Trophoblast cell (in vitro differentiated cells and primary cell): ENCODE results near the gene PPP1R14D.

Experiments
- DNase-seq, 2 donors: peaks; one replicate each; pipeline ENCODE4 v3.0.0-alpha.2; 2016
- H2AFZ ChIP-seq: 2 replicates; pipeline ENCODE4 v1.6.1; 2013; ENCODE audit warnings: low read length, moderate library complexity, mild to moderate bottlenecking; ENCODE audit not compliant: insufficient read depth, poor library complexity
- H2AK5ac ChIP-seq: 2 replicates; pipeline ENCODE4 v1.6.1; 2013; ENCODE audit warnings: mild to moderate bottlenecking, low read length
- H2BK120ac ChIP-seq: 2 replicates; pipeline ENCODE4 v1.6.1; 2013; ENCODE audit warnings: low read length, mild to moderate bottlenecking, moderate library complexity; ENCODE audit not compliant: insufficient read depth, poor library complexity
- H2BK12ac ChIP-seq: 2 replicates; pipeline ENCODE4 v1.6.1; 2013; ENCODE audit warnings: mild to moderate bottlenecking, low read length, moderate library complexity
- H2BK5ac ChIP-seq: 2 replicates; pipeline ENCODE4 v1.6.1; 2013; ENCODE audit warnings: low read length, low read depth, moderate library complexity, mild to moderate bottlenecking; ENCODE audit not compliant: poor library complexity
- H3K14ac ChIP-seq: 2 replicates; pipeline ENCODE4 v1.6.1; 2013; ENCODE audit warnings: mild to moderate bottlenecking, low read length
- H3K18ac ChIP-seq: 2 replicates; pipeline ENCODE4 v1.6.1; 2013; ENCODE audit warnings: mild to moderate bottlenecking, low read length
- H3K23ac ChIP-seq: 2 replicates; pipeline ENCODE4 v1.6.1; 2013; ENCODE audit warnings: low read length
- H3K27ac ChIP-seq: 2 replicates; pipeline ENCODE4 v1.5.1; 2013; ENCODE audit warnings: low read depth, mild to moderate bottlenecking, inconsistent platforms, low read length, moderate library complexity
- H3K27me3 ChIP-seq: 2 replicates; pipeline ENCODE4 v1.6.1; 2013; ENCODE audit warnings: inconsistent platforms, mild to moderate bottlenecking, low read length, moderate library complexity; ENCODE audit not compliant: insufficient read depth
- H3K36me3 ChIP-seq, 2 experiments: 1 replicate in 1 of 2; 2 replicates in 1 of 2; pipeline ENCODE4 v1.6.1; 2013; ENCODE audit warnings: low read length in 2 of 2, mild to moderate bottlenecking in 2 of 2, moderate library complexity in 1 of 2; ENCODE audit not compliant: insufficient read depth in 2 of 2, control insufficient read depth in 1 of 2
- H3K4ac ChIP-seq: 2 replicates; pipeline ENCODE4 v1.6.1; 2013; ENCODE audit warnings: low read depth, mild to moderate bottlenecking, low read length, moderate library complexity
- H3K4me1 ChIP-seq, 2 experiments: 1 replicate in 1 of 2; 2 replicates in 1 of 2; pipeline ENCODE4 v1.6.1; 2013; ENCODE audit warnings: low read length in 2 of 2, mild to moderate bottlenecking in 2 of 2, moderate library complexity in 1 of 2; ENCODE audit not compliant: insufficient read depth in 2 of 2, control insufficient read depth in 1 of 2
- H3K4me2 ChIP-seq: 2 replicates; pipeline ENCODE4 v1.6.1; 2013; ENCODE audit warnings: inconsistent platforms, mild to moderate bottlenecking, low read length, moderate library complexity
- H3K4me3 ChIP-seq: 2 replicates; pipeline ENCODE4 v1.5.1; 2013; ENCODE audit warnings: mild to moderate bottlenecking, low read depth, low read length, inconsistent platforms
- H3K79me1 ChIP-seq: one replicate; pipeline ENCODE4 v1.6.1; 2013; ENCODE audit warnings: low read length
- H3K79me2 ChIP-seq: 2 replicates; pipeline ENCODE4 v1.6.1; 2013; ENCODE audit warnings: low read length, mild to moderate bottlenecking; ENCODE audit not compliant: control insufficient read depth, insufficient read depth, poor library complexity
- H3K9ac ChIP-seq: 2 replicates; pipeline ENCODE4 v1.6.1; 2013; ENCODE audit warnings: mild to moderate bottlenecking, low read length
- H3K9me3 ChIP-seq: 2 replicates; pipeline ENCODE4 v1.6.1; 2013; ENCODE audit warnings: low read depth, mild to moderate bottlenecking, control low read depth, inconsistent platforms, low read length; ENCODE audit not compliant: insufficient read depth
- H4K12ac ChIP-seq: 2 replicates; pipeline ENCODE4 v1.6.1; 2013; ENCODE audit warnings: low read depth, mild to moderate bottlenecking, low read length, moderate library complexity
- H4K8ac ChIP-seq: 2 replicates; pipeline ENCODE4 v1.6.1; 2013; ENCODE audit warnings: low read depth, mild to moderate bottlenecking, low read length, moderate library complexity
- H4K91ac ChIP-seq: one replicate; pipeline ENCODE4 v1.6.1; 2013; ENCODE audit warnings: low read depth, mild to moderate bottlenecking, low read length, moderate library complexity
- WGBS: extraction: QIAGEN DNeasy Blood & Tissue Kit; methylation state at CpG from one replicate; pipeline ENCODE4 v1.1.7; 2013; ENCODE audit warnings: missing lambda C conversion rate; ENCODE audit not compliant: insufficient read length, insufficient coverage; ENCODE audit errors: extremely low coverage; 5-methylcytosine and 5-hydroxymethylcytosine counted together

PPP1R14D gene

GRCh38 chr15:40787344-40787841 is 41.1 kb downstream of the PPP1R14D start:
- H3K9ac ChIP-seq: no peak overlapping the region
- no peak overlapping the region for H3K14ac ChIP-seq
- H3K4ac ChIP-seq: no peak overlapping the region
- DNase-seq: peak; percentile 48 to 56
- no peak overlapping the region for H2BK5ac ChIP-seq
- no peak overlapping the region for H4K12ac ChIP-seq
- H3K23ac ChIP-seq: no peak overlapping the region
- peaks cover 0 to 4% of the 10 kb centered on the region in 2 experiments for H3K36me3 ChIP-seq
- H2BK120ac ChIP-seq: no peak overlapping the region
- no peak overlapping the region for H4K8ac ChIP-seq
- H3K4me1 ChIP-seq: peaks cover 15 to 17% of the 10 kb centered on the region in 2 experiments
- no peaks in the 10 kb centered on the region for H3K79me2 ChIP-seq
- H2AFZ ChIP-seq: no peak overlapping the region
- H2BK12ac ChIP-seq: no peak overlapping the region
- H2AK5ac ChIP-seq: no peak overlapping the region
- no peaks in the 10 kb centered on the region for H3K79me1 ChIP-seq
- WGBS: no CpG with 5 or more reads among the region's 4 CpGs
- H3K18ac ChIP-seq: no peak overlapping the region
- peak overlapping the region; percentile 30 for H3K4me2 ChIP-seq
- no peak overlapping the region for H4K91ac ChIP-seq
- H3K9me3 ChIP-seq: no peaks in the 10 kb centered on the region
- H3K4me3 ChIP-seq: no peak overlapping the region
- H3K27ac ChIP-seq: no peak overlapping the region
- H3K27me3 ChIP-seq: no peaks in the 10 kb centered on the region

DNA sequence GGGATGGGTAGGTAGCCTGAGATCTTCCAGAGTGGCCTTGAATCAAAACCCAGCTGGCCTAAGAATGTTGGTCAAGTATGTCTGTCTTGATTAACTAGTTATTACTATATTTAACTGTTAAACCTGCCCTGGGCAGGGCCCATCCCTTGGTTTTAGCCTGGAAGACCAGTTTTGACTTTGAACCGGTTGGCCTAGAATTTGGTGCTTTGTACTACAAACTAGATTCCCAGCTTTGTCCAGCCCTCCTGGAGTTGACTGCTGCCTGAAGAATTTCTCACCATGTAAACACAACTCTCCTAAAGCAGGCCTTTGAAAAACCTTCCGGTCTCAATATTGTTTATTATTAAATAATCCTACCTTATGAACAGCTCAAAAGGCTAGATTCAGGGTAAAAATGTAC is 42.7 kb downstream of the PPP1R14D start:
- Histone ChIP-seq H4K8ac (no peak overlapping the region), H3K4me1 (peaks cover 15 to 17% of the 10 kb centered on the region in 2 experiments), H3K9ac (no peak overlapping the region), H3K79me1 (no peaks in the 10 kb centered on the region), H3K23ac (no peak overlapping the region), H3K18ac (no peak overlapping the region), H3K36me3 (no peaks in the 10 kb centered on the region), H2AFZ (no peak overlapping the region), H3K79me2 (no peaks in the 10 kb centered on the region), H2AK5ac (no peak overlapping the region), H3K4ac (no peak overlapping the region), H2BK12ac (no peak overlapping the region), H3K14ac (no peak overlapping the region), H3K4me2 (no peak overlapping the region), H3K9me3 (no peaks in the 10 kb centered on the region), H3K27ac (no peak overlapping the region), H2BK120ac (no peak overlapping the region), H4K12ac (no peak overlapping the region), H2BK5ac (no peak overlapping the region), H3K27me3 (no peaks in the 10 kb centered on the region), H3K4me3 (no peak overlapping the region), H4K91ac (no peak overlapping the region)
- no CpG with 5 or more reads among the region's 2 CpGs for WGBS
- DNase-seq: peak in 1 of 2 donors; percentile 44

DNA sequence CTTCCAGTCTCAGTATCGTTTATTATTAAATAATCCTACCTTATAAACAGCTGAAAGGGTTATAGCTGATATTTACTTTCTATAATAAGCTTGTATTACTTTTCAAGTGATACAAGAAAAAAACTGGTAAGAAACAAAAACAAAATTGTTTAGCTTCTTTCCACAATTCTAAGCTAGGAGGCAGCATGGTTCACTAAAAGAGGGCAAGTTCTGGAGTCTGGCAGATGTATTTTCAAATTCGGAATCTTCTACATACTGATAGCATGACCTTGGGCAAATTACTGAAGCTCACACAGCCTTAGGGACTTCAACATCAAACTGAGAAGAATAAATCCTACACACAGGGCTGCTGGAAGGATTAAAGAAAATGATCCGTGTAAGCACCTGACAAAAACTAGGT is 43.3 kb downstream of the PPP1R14D start:
- Histone ChIP-seq H3K4ac (no peak overlapping the region), H3K14ac (no peak overlapping the region), H3K4me2 (no peak overlapping the region), H3K9me3 (no peaks in the 10 kb centered on the region), H3K4me1 (peaks cover 15 to 17% of the 10 kb centered on the region in 2 experiments), H2AK5ac (no peak overlapping the region), H3K4me3 (no peak overlapping the region), H3K23ac (no peak overlapping the region), H3K27ac (peak overlapping the region; percentile 41), H3K9ac (no peak overlapping the region), H3K79me2 (no peaks in the 10 kb centered on the region), H3K79me1 (no peaks in the 10 kb centered on the region), H4K12ac (no peak overlapping the region), H4K91ac (no peak overlapping the region), H3K27me3 (no peaks in the 10 kb centered on the region), H2BK12ac (no peak overlapping the region), H2BK5ac (no peak overlapping the region), H2AFZ (no peak overlapping the region), H2BK120ac (no peak overlapping the region), H4K8ac (no peak overlapping the region), H3K36me3 (no peaks in the 10 kb centered on the region), H3K18ac (no peak overlapping the region)
- DNase-seq: no peak
- WGBS: no CpG with 5 or more reads among the region's 3 CpGs

DNA sequence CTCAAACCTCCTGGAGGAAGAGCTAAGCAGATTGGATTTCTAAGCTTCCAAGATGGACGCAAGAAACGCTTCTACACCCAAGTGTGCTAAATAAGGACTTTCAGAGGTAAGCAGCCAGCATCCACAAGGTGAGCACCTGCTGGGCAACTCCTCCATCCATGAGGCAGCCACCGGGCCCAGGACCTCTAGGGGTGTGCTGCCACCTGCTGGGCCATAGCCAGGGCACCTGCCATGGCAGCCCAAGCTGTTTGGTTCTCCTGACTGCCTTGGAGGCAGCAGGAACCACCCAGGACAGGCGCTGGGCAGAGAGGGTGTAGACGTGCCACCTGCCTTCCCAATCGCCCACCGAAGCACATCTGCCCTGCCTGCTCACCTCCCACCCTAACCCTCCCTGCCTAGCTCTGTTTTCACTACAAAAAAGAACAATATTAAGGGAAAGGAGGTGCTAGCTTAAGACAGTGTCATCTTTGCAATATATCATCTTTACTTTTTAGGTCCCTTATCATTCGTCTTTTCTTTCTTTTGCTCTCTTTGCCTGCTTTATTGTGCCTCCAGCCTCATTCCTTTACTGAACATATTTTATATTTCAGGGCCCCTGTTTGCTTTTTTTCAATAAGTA is 45.8 kb downstream of the PPP1R14D start:
- no peaks in the 10 kb centered on the region for H3K79me1 ChIP-seq
- H3K9ac ChIP-seq: no peak overlapping the region
- no peak overlapping the region for H3K4ac ChIP-seq
- H3K79me2 ChIP-seq: no peaks in the 10 kb centered on the region
- H3K27ac ChIP-seq: no peak overlapping the region
- no peak overlapping the region for H4K8ac ChIP-seq
- peak; percentile 68 to 82 for DNase-seq
- H3K23ac ChIP-seq: no peak overlapping the region
- H4K91ac ChIP-seq: no peak overlapping the region
- H3K4me1 ChIP-seq: peaks cover 11 to 12% of the 10 kb centered on the region in 2 experiments
- no peaks in the 10 kb centered on the region for H3K27me3 ChIP-seq
- no peak overlapping the region for H3K18ac ChIP-seq
- H4K12ac ChIP-seq: no peak overlapping the region
- H2AK5ac ChIP-seq: no peak overlapping the region
- no CpG with 5 or more reads among the region's 8 CpGs for WGBS
- no peak overlapping the region for H2BK120ac ChIP-seq
- no peak overlapping the region for H3K4me3 ChIP-seq
- no peak overlapping the region for H3K4me2 ChIP-seq
- H3K14ac ChIP-seq: no peak overlapping the region
- H3K36me3 ChIP-seq: peaks cover 12 to 14% of the 10 kb centered on the region in 2 experiments
- no peak overlapping the region for H2BK5ac ChIP-seq
- H3K9me3 ChIP-seq: no peaks in the 10 kb centered on the region
- H2BK12ac ChIP-seq: no peak overlapping the region
- H2AFZ ChIP-seq: no peak overlapping the region
